H1 (cell line): Measurements from ENCODE around the gene EPYC.

Experiments
- CTCF ChIP-seq, 3 experiments: IDR thresholded peaks; 1 replicate in 2 of 3; 2 replicates in 1 of 3; pipeline versions ENCODE4 v1.5.1 to v1.6.1; 2011; ENCODE audit warnings: low read length in 3 of 3, mild to moderate bottlenecking in 3 of 3, inconsistent platforms in 2 of 3, low read depth in 1 of 3, moderate library complexity in 1 of 3; ENCODE audit not compliant: insufficient read depth in 1 of 3; ENCODE audit errors: control extremely low read depth in 1 of 3
- EZH2 ChIP-seq: fragments of 200-600 bp; sonication (generic); IDR thresholded peaks from 2 replicates; pipeline ENCODE4 v1.7.1; 2012; ENCODE audit warnings: low read depth, mild to moderate bottlenecking, moderate library complexity, low read length, inconsistent platforms; ENCODE audit not compliant: severe bottlenecking
- GABPA ChIP-seq: IDR thresholded peaks from 2 replicates; pipeline ENCODE4 v1.6.1; 2011; ENCODE audit warnings: mild to moderate bottlenecking, low read length, moderate library complexity, borderline replicate concordance; ENCODE audit not compliant: insufficient read depth
- JUN ChIP-seq: IDR thresholded peaks from 2 replicates; pipeline ENCODE4 v1.6.1; 2011; ENCODE audit warnings: low read depth, mild to moderate bottlenecking, improper control_type of control experiment, low read length
- POLR2A ChIP-seq, 2 experiments: IDR thresholded peaks; 1 replicate in 1 of 2; 2 replicates in 1 of 2; pipeline ENCODE4 v1.6.1; 2011; ENCODE audit warnings: low read depth in 2 of 2, low read length in 2 of 2, mild to moderate bottlenecking in 2 of 2; ENCODE audit errors: control extremely low read depth in 1 of 2
- POU5F1 ChIP-seq: IDR thresholded peaks from 2 replicates; pipeline ENCODE4 v1.6.1; 2011; ENCODE audit warnings: low read depth, mild to moderate bottlenecking, low read length, moderate library complexity
- TAF1 ChIP-seq: IDR thresholded peaks from 2 replicates; pipeline ENCODE4 v1.6.1; 2011; ENCODE audit warnings: mild to moderate bottlenecking, low read depth, low read length

DNA sequence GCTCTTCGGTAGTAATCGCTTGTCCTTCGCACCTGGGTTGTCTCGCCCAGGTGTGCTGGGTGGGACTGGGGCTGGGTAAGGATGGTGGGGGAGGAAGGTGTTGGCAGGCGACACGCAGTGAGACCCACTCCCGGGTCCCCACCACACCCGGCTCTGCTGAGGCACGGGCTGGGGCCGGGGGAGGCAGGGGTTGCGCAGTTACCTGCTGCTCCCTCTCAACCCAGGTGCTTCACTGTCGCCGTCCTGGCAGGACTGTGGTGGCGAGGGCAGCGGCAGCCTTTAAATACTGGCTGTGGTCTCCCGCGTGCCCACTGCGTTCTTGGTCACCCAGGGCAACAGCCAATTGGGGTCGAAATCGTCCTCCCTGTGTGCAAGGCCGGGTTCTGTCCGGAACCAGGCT is 49.9 kb downstream of the EPYC start, which contains the start of gene CCER1:
- TF ChIP-seq CTCF (IDR thresholded peaks at IDR 0.05; ENCODE audit: control extremely low read depth in 1 of 3, insufficient read depth in 1 of 3, low read depth in 1 of 3, low read length in 3 of 3) (no peak), GABPA (no peak), EZH2 (no peak), POLR2A (IDR thresholded peaks at IDR 0.05; ENCODE audit: control extremely low read depth in 1 of 2, low read depth in 2 of 2, low read length in 2 of 2) (no peak), POU5F1 (no peak), JUN (no peak), TAF1 (no peak)
